Activated CD4-positive, alpha-beta memory T cell treated with anti-CD3 and anti-CD28 coated beads for 36 hours (primary cell): ENCODE results near the gene ACTA2. TPM values are rescaled to one million over a fixed set of nuclear protein-coding genes. Genes with fewer than 3 reads are reported as not detected.

Experiments used
- CTCF ChIA-PET: fragments of 350-600 bp; sonication (Branson Sonifier 250); formaldehyde crosslinking; loops from one replicate; lab custom pipeline; 2021; ENCODE audit warnings: antibody characterized with exemption, inconsistent platforms; lab: Charles Lee
- POLR2A ChIA-PET: fragments of 350-600 bp; sonication (Branson Sonifier 250); formaldehyde crosslinking; loops from one replicate; lab custom pipeline; 2021; ENCODE audit warnings: antibody characterized with exemption; lab: Charles Lee
- DNase-seq: peaks from one replicate; pipeline ENCODE4 v3.0.0-alpha.2; 2020
- H3K27ac Mint-ChIP-seq: one replicate; pipeline ENCODE4 v1.8.0; 2021; ENCODE audit warnings: mixed read lengths
- H3K27me3 Mint-ChIP-seq: one replicate; pipeline ENCODE4 v1.8.0; 2021; ENCODE audit warnings: mixed read lengths
- H3K36me3 Mint-ChIP-seq: one replicate; pipeline ENCODE4 v1.8.0; 2021; ENCODE audit warnings: mixed read lengths
- H3K4me1 Mint-ChIP-seq: one replicate; pipeline ENCODE4 v1.8.0; 2021; ENCODE audit warnings: low read depth, mixed read lengths
- H3K4me3 Mint-ChIP-seq: one replicate; pipeline ENCODE4 v1.8.0; 2021; ENCODE audit warnings: mild to moderate bottlenecking, mixed read lengths
- H3K9me3 Mint-ChIP-seq: one replicate; pipeline ENCODE4 v1.8.0; 2021; ENCODE audit warnings: mixed read lengths
- intact Hi-C: fragments of 100-400 bp; cut with micrococcal nuclease; formaldehyde crosslinking; loops from one replicate; pipeline ENCODE4 v1.15.1; 2023
- total RNA-seq, 2 experiments: library from RNA; stranded (reverse); gene quantifications; one replicate each; pipeline ENCODE4 v1.2.3, GENCODE V29; 2021

Gene ACTA2
- total RNA-seq, 2 experiments from 2014 or later, result 18.6 to 23.3 TPM

DNA sequence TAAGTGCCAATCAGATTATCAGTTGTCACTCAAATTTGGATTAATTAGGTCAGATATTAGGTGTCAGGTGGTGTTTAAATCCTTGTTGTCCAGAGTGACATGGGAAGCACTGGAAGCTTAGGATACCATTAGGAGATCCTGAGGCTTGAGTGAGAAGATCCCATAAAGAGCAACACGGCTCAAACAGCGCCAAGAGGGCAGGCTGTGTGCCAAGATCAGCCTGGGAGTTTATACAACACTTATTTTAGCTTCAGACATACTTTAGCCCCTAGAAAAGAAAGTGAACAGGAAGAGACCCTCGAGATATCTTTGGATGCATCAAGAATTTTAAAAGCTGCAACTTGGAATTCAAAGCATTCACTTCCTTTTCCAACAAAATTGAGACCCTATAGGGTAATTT is 14.2 kb upstream of the ACTA2 start:
- Mint-ChIP-seq H3K27ac (no peak overlapping the region), H3K36me3 (peaks cover 2% of the 10 kb centered on the region), H3K9me3 (no peaks in the 10 kb centered on the region), H3K4me3 (no peak overlapping the region), H3K27me3 (no peaks in the 10 kb centered on the region), H3K4me1 (peaks cover 9% of the 10 kb centered on the region)
- DNase-seq, result no peak
- intact Hi-C loops, result no loop called here
- ChIA-PET POLR2A (interaction anchor here (0.5 kb wide), 1 partner anchor 9 kb away, joined by 3 read pairs; no protein-coding TSS in a partner anchor), CTCF (no interaction called here)

- Mint-ChIP-seq H3K9me3 (no peaks in the 10 kb centered on the region), H3K27me3 (no peaks in the 10 kb centered on the region), H3K27ac (no peak overlapping the region), H3K4me3 (no peak overlapping the region), H3K4me1 (peaks cover 28% of the 10 kb centered on the region), H3K36me3 (peaks cover 2% of the 10 kb centered on the region)
- no peak for DNase-seq
- ChIA-PET CTCF (interaction anchor here (0.7 to 1.2 kb wide), 2 partner anchors 21 to 252 kb away, joined by 3 to 4 read pairs; no protein-coding TSS in a partner anchor), POLR2A (interaction anchor here (1.6 kb wide), 1 partner anchor 28 kb away, joined by 6 read pairs; no protein-coding TSS in a partner anchor)
- intact Hi-C loops, result no loop called here
These were observed 12.4 kb upstream of the ACTA2 start for GRCh38 chr10:88964869-88965415.

- H3K4me1 Mint-ChIP-seq, result peaks cover 29% of the 10 kb centered on the region
- CTCF ChIA-PET, result interaction anchor here (0.7 to 1.2 kb wide), 2 partner anchors 21 to 253 kb away, joined by 3 to 4 read pairs; no protein-coding TSS in a partner anchor
These were observed 11.8 kb upstream of the ACTA2 start for GRCh38 chr10:88964360-88964759.

DNA sequence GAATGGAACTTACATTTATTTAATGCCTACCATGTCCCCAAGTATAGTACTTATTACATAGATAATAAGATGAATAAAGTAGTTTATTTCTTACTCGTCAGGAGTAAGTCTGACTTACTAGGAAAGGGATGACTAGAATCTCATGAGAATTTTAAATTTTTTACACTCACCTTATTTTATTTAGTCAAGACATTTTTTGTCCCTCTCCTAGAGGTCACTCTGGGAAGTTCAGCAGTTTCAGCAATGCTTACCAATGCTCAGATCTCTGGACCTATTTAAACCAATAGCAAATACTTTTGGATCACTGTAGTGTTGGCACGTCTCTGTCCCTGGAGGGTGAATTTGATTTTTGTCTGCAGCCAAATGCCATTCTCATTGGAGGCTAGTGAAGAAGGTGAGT is 10.7 kb upstream of the ACTA2 start:
- DNase-seq, result no peak
- H3K9me3 Mint-ChIP-seq, result no peaks in the 10 kb centered on the region
- ChIA-PET POLR2A (no interaction called here), CTCF (interaction anchor here (0.7 kb wide), 1 partner anchor 254 kb away, joined by 4 read pairs; no protein-coding TSS in a partner anchor)
- H3K4me3 Mint-ChIP-seq, result no peak overlapping the region
- intact Hi-C loops, result no loop called here
- H3K36me3 Mint-ChIP-seq, result peaks cover 2% of the 10 kb centered on the region
- H3K4me1 Mint-ChIP-seq, result peaks cover 29% of the 10 kb centered on the region
- H3K27ac Mint-ChIP-seq, result no peak overlapping the region
- H3K27me3 Mint-ChIP-seq, result no peaks in the 10 kb centered on the region

More at GRCh38 chr10:88964360-88964759, 11.8 kb upstream of the ACTA2 start:
- DNase-seq, result no peak
- Mint-ChIP-seq H3K4me3 (no peak overlapping the region), H3K9me3 (no peaks in the 10 kb centered on the region), H3K27me3 (no peaks in the 10 kb centered on the region), H3K27ac (no peak overlapping the region), H3K36me3 (peaks cover 2% of the 10 kb centered on the region)
- intact Hi-C loops, result no loop called here
- POLR2A ChIA-PET, result interaction anchor here (1.6 kb wide), 1 partner anchor 28 kb away, joined by 6 read pairs; no protein-coding TSS in a partner anchor

GRCh38 chr10:88962336-88962735 is 9.8 kb upstream of the ACTA2 start:
- CTCF ChIA-PET, result interaction anchor here (0.8 to 1.0 kb wide), 2 partner anchors 27 to 68 kb away, joined by 3 read pairs; no protein-coding TSS in a partner anchor
- DNase-seq, result no peak
- no peaks in the 10 kb centered on the region for H3K9me3 Mint-ChIP-seq
- intact Hi-C loops, result no loop called here
- POLR2A ChIA-PET, result interaction anchor here (1.0 kb wide), 1 partner anchor 29 kb away, joined by 4 read pairs; no protein-coding TSS in a partner anchor
- H3K27me3 Mint-ChIP-seq, result no peaks in the 10 kb centered on the region
- peaks cover 2% of the 10 kb centered on the region for H3K36me3 Mint-ChIP-seq
- no peak overlapping the region for H3K27ac Mint-ChIP-seq
- no peak overlapping the region for H3K4me3 Mint-ChIP-seq
- H3K4me1 Mint-ChIP-seq, result peaks cover 29% of the 10 kb centered on the region

- H3K4me3 Mint-ChIP-seq, result no peak overlapping the region
- DNase-seq, result no peak
- peaks cover 2% of the 10 kb centered on the region for H3K36me3 Mint-ChIP-seq
- ChIA-PET POLR2A (interaction anchor here (1.5 to 1.7 kb wide), 2 partner anchors 29 to 41 kb away, joined by 6 to 20 read pairs; partner anchors contain the start of gene FAS), CTCF (interaction anchor here (0.7 to 1.3 kb wide), 5 partner anchors 26 to 270 kb away, joined by 3 to 7 read pairs (median 3); no protein-coding TSS in a partner anchor)
- H3K27ac Mint-ChIP-seq, result peak overlapping the region; percentile 73
- intact Hi-C loops, result loop anchor here (1.0 to 2.0 kb wide), 4 partner anchors 26 to 202 kb away; partner anchors contain the start of gene FAS
- H3K27me3 Mint-ChIP-seq, result no peaks in the 10 kb centered on the region
- peaks cover 29% of the 10 kb centered on the region for H3K4me1 Mint-ChIP-seq
- H3K9me3 Mint-ChIP-seq, result no peaks in the 10 kb centered on the region
These were observed 8.7 kb upstream of the ACTA2 start for GRCh38 chr10:88961266-88961665.

DNA sequence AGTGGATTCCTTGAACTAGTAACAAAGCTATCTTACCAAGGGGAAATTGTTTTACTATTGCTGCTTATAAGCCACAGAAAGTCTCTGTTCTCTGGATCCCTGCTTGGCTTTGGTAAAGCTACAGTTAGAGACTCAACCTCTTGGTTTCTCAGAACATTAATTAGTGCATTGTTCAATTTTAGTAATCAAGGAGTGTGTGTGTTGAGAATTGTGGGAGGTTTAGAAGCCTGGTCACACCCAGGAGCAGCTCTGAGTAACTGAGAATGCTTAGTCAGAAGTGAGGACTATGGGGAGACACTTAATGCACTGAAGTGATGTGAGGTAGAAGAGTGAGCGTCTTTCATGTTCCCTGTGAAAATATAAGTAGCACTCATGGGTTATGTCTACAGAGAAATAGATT is 8.2 kb upstream of the ACTA2 start:
- DNase-seq, result peak; percentile 46
- Mint-ChIP-seq H3K27me3 (no peaks in the 10 kb centered on the region), H3K27ac (peak overlapping the region; percentile 73), H3K4me3 (no peak overlapping the region), H3K36me3 (peaks cover 2% of the 10 kb centered on the region), H3K4me1 (peaks cover 29% of the 10 kb centered on the region), H3K9me3 (no peaks in the 10 kb centered on the region)
- ChIA-PET POLR2A (interaction anchor here (0.6 to 1.7 kb wide), 5 partner anchors 26 to 43 kb away, joined by 3 to 20 read pairs (median 3); partner anchors contain the start of gene FAS), CTCF (interaction anchor here (0.7 to 1.3 kb wide), 5 partner anchors 26 to 270 kb away, joined by 3 to 7 read pairs (median 3); no protein-coding TSS in a partner anchor)
- intact Hi-C loops, result loop anchor here (1.0 to 2.0 kb wide), 5 partner anchors 26 to 202 kb away; partner anchors contain the start of gene FAS

DNA sequence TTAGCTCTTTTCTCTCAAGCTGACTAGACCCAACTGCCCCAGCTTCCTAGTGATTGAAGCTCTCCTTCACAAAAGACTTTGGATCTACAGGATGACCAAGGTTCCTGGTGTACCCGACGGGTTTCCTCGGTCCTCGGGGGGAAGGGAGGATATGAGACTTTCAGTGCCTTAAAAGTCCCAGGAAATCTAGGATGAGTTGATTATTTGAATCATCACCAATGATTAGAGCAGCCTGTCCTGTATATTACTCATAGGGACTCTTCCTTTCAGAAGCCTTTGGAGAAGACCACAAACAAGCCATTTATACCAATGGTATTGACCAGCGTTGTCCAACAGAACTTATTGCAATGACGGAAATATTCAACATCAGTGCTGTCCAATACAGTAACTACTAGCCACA is 6.1 kb upstream of the ACTA2 start:
- Mint-ChIP-seq H3K36me3 (peaks cover 2% of the 10 kb centered on the region), H3K27me3 (no peaks in the 10 kb centered on the region), H3K9me3 (no peaks in the 10 kb centered on the region), H3K27ac (no peak overlapping the region), H3K4me1 (peaks cover 29% of the 10 kb centered on the region), H3K4me3 (no peak overlapping the region)
- CTCF ChIA-PET, result interaction anchor here (0.8 to 1.3 kb wide), 2 partner anchors 36 to 255 kb away, joined by 3 read pairs; no protein-coding TSS in a partner anchor
- POLR2A ChIA-PET, result no interaction called here
- no peak for DNase-seq
- intact Hi-C loops, result no loop called here

- H3K4me1 Mint-ChIP-seq, result peaks cover 26% of the 10 kb centered on the region
These were observed 4.8 kb upstream of the ACTA2 start for GRCh38 chr10:88957381-88957780.

DNA sequence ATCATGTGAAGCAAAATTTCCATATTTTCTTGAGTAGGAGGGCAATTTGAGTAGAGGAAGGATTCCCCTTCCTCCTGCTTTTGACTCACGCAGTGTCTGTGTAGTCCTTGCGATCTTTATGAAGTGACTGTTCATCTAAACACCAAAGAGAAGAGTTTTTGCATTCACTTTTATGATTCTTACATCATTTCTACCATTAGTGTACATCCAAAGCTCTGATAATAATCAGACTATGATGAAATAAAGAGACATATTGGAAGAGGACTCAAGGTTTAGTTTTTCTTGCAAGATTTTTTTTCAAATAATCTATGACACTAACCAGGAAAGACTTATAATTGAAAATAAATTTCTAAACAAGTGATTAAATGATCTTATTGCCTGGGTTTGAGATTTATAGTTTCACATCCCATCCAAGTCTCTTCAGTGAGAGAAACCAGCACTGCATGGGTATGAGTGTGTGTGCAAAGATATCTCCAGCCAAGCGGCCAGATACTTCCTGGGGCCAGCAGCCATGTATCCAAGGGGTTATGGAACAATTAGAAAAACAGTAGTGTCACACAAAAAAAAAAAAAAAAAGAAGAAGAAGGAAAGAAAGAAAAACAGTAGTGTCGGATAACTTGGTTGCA is 2.0 kb upstream of the ACTA2 start:
- no peak for DNase-seq
- no peaks in the 10 kb centered on the region for H3K9me3 Mint-ChIP-seq
- H3K4me1 Mint-ChIP-seq, result no peaks in the 10 kb centered on the region
- intact Hi-C loops, result no loop called here
- peaks cover 3% of the 10 kb centered on the region for H3K36me3 Mint-ChIP-seq
- H3K4me3 Mint-ChIP-seq, result no peak overlapping the region
- no peak overlapping the region for H3K27ac Mint-ChIP-seq
- no peaks in the 10 kb centered on the region for H3K27me3 Mint-ChIP-seq
- CTCF ChIA-PET, result interaction anchor here (1.0 kb wide), 1 partner anchor 20 kb away, joined by 3 read pairs; no protein-coding TSS in a partner anchor
- POLR2A ChIA-PET, result no interaction called here

More at GRCh38 chr10:88957381-88957780, 4.8 kb upstream of the ACTA2 start:
- CTCF ChIA-PET, result interaction anchor here (0.9 to 1.3 kb wide), 3 partner anchors 23 to 72 kb away, joined by 4 to 6 read pairs (median 4); no protein-coding TSS in a partner anchor
- H3K27me3 Mint-ChIP-seq, result no peaks in the 10 kb centered on the region
- POLR2A ChIA-PET, result interaction anchor here (0.7 kb wide), 1 partner anchor 9 kb away, joined by 3 read pairs; no protein-coding TSS in a partner anchor
- intact Hi-C loops, result no loop called here
- H3K4me3 Mint-ChIP-seq, result no peak overlapping the region
- H3K27ac Mint-ChIP-seq, result no peak overlapping the region
- no peaks in the 10 kb centered on the region for H3K36me3 Mint-ChIP-seq
- no peak for DNase-seq
- no peaks in the 10 kb centered on the region for H3K9me3 Mint-ChIP-seq

DNA sequence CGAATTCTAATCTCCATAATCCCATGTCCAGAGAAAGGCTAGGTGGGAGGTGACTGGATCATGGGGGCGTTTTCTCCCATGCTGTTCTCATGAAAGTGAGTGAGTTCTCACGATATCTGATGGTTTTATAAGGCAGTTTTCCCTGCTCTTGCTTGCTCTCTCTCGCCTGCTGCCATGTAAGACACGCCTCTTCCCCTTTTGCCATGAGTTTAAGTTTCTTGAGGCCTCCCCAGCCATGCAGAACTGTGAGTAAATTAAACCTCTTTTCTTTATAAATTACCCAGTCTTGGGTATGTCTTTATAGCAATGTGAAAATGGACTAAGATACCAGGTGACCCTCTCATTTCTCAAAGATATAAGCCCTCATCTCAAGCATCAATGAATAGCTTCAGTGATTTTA is 1.1 kb upstream of the ACTA2 start:
- DNase-seq, result no peak
- no peaks in the 10 kb centered on the region for H3K9me3 Mint-ChIP-seq
- ChIA-PET POLR2A (no interaction called here), CTCF (interaction anchor here (0.9 kb wide), 1 partner anchor 21 kb away, joined by 3 read pairs; no protein-coding TSS in a partner anchor)
- H3K4me1 Mint-ChIP-seq, result no peaks in the 10 kb centered on the region
- H3K27ac Mint-ChIP-seq, result no peak overlapping the region
- H3K36me3 Mint-ChIP-seq, result peaks cover 3% of the 10 kb centered on the region
- H3K4me3 Mint-ChIP-seq, result no peak overlapping the region
- intact Hi-C loops, result no loop called here
- no peaks in the 10 kb centered on the region for H3K27me3 Mint-ChIP-seq
